IMR-90 (cell line): ENCODE data around the gene APP.

ENCODE experiments used
- FOS ChIP-seq: fragments of 150-350 bp; IDR thresholded peaks from 2 replicates; pipeline ENCODE4 v1.6.1; 2016; ENCODE audit warnings: low read depth, low read length
- MAFK ChIP-seq: IDR thresholded peaks from 2 replicates; pipeline ENCODE4 v1.6.1; 2012; ENCODE audit warnings: low read depth, low read length, improper control_type of control experiment
- MXI1 ChIP-seq: IDR thresholded peaks from 2 replicates; pipeline ENCODE4 v1.6.1; 2012; ENCODE audit warnings: low read depth, mild to moderate bottlenecking, low read length, moderate library complexity, borderline replicate concordance
- NFE2L2 ChIP-seq: fragments of 150-350 bp; IDR thresholded peaks from 2 replicates; pipeline ENCODE4 v1.6.1; 2016; ENCODE audit warnings: low read depth, mild to moderate bottlenecking, low read length
- POLR2A ChIP-seq: IDR thresholded peaks from 2 replicates; pipeline ENCODE4 v1.6.1; 2012; ENCODE audit warnings: mild to moderate bottlenecking, low read depth, low read length
- RCOR1 ChIP-seq: IDR thresholded peaks from 2 replicates; pipeline ENCODE4 v1.6.1; 2012; ENCODE audit warnings: mild to moderate bottlenecking, low read length, improper control_type of control experiment; ENCODE audit not compliant: insufficient replicate concordance
- RFX5 ChIP-seq: IDR thresholded peaks from 2 replicates; pipeline ENCODE4 v1.8.0; 2012; ENCODE audit warnings: low read depth, mild to moderate bottlenecking, low read length, moderate library complexity
- SMC3 ChIP-seq: fragments of 150-350 bp; IDR thresholded peaks from 2 replicates; pipeline ENCODE4 v1.6.1; 2016; ENCODE audit warnings: low read depth, mild to moderate bottlenecking, antibody characterized with exemption, low read length, moderate library complexity
- USF2 ChIP-seq: fragments of 150-350 bp; IDR thresholded peaks from 2 replicates; pipeline ENCODE4 v1.6.1; 2017; ENCODE audit warnings: mild to moderate bottlenecking, antibody characterized with exemption, low read length, low read depth
- TF ChIP-seq, protein P1 (sequence below): conservative IDR thresholded peaks from 2 replicates; pipeline ENCODE4 v1.5.1; 2012; ENCODE audit warnings: mild to moderate bottlenecking, low read depth, low read length, improper control_type of control experiment

DNA sequence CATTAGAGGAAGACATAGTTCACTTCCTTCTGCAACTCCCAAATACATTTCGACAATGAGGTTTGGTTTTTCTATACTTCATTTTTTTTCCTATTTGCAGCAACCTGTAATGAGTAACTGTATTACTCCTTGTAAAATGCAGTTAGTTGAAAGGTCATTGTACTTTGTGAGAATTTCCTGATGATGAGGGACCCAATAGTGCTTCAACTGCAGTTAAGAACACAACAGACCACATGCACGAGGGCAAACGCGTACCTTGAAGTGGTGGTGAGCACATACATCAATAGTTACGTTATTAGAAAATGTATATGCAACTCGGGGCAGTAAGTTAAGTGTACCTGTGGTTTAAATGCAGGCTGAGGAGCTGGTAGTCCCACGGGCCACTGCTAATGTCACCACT lies 264.0 kb downstream of the APP start:
- TF ChIP-seq, protein P1, sequence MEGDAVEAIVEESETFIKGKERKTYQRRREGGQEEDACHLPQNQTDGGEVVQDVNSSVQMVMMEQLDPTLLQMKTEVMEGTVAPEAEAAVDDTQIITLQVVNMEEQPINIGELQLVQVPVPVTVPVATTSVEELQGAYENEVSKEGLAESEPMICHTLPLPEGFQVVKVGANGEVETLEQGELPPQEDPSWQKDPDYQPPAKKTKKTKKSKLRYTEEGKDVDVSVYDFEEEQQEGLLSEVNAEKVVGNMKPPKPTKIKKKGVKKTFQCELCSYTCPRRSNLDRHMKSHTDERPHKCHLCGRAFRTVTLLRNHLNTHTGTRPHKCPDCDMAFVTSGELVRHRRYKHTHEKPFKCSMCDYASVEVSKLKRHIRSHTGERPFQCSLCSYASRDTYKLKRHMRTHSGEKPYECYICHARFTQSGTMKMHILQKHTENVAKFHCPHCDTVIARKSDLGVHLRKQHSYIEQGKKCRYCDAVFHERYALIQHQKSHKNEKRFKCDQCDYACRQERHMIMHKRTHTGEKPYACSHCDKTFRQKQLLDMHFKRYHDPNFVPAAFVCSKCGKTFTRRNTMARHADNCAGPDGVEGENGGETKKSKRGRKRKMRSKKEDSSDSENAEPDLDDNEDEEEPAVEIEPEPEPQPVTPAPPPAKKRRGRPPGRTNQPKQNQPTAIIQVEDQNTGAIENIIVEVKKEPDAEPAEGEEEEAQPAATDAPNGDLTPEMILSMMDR: no peak
- TF ChIP-seq POLR2A: no peak
- no peak for TF ChIP-seq SMC3
- no peak for TF ChIP-seq MAFK
- no peak for TF ChIP-seq MXI1
- TF ChIP-seq FOS: no peak
- TF ChIP-seq USF2: no peak
- no peak for TF ChIP-seq NFE2L2
- no peak for TF ChIP-seq RFX5
- no peak for TF ChIP-seq RCOR1
